Loucy (cell line): ENCODE results near the gene IST1.

Source experiments
- H2AFZ ChIP-seq: fragments of 200-600 bp; sonication (generic); 2 replicates; pipeline ENCODE4 v1.6.0; 2016; ENCODE audit warnings: antibody characterized with exemption, mild to moderate bottlenecking, low read length, moderate library complexity
- H3F3A ChIP-seq: fragments of 200-600 bp; 2 replicates; pipeline ENCODE4 v1.6.0; 2016; ENCODE audit warnings: antibody characterized with exemption, low read depth, mild to moderate bottlenecking
- H3K27me3 ChIP-seq: fragments of 200-600 bp; sonication (generic); 2 replicates; pipeline ENCODE4 v1.6.1; 2014; ENCODE audit warnings: low read length, mild to moderate bottlenecking; ENCODE audit not compliant: insufficient read depth, poor library complexity, severe bottlenecking
- H3K36me3 ChIP-seq: fragments of 200-600 bp; sonication (generic); 2 replicates; pipeline ENCODE4 v1.6.1; 2016; ENCODE audit warnings: low read length; ENCODE audit not compliant: insufficient read depth
- H3K4me1 ChIP-seq: fragments of 200-600 bp; sonication (generic); 2 replicates; pipeline ENCODE4 v1.5.1; 2014; ENCODE audit warnings: low read length, mild to moderate bottlenecking; ENCODE audit not compliant: insufficient read depth, poor library complexity, severe bottlenecking
- H3K4me2 ChIP-seq: fragments of 200-600 bp; sonication (generic); 2 replicates; pipeline ENCODE4 v1.6.0; 2014; ENCODE audit warnings: antibody characterized with exemption, low read length, low read depth, mild to moderate bottlenecking; ENCODE audit not compliant: poor library complexity, severe bottlenecking
- H3K4me3 ChIP-seq: fragments of 200-600 bp; sonication (generic); 2 replicates; pipeline ENCODE4 v1.5.1; 2014; ENCODE audit warnings: low read length, mild to moderate bottlenecking, mixed read lengths; ENCODE audit not compliant: poor library complexity, severe bottlenecking
- H3K79me2 ChIP-seq: fragments of 200-600 bp; sonication (generic); 2 replicates; pipeline ENCODE4 v1.6.1; 2014; ENCODE audit warnings: low read length; ENCODE audit not compliant: insufficient read depth
- H3K9ac ChIP-seq: fragments of 200-600 bp; sonication (generic); 2 replicates; pipeline ENCODE4 v1.6.0; 2014; ENCODE audit warnings: mild to moderate bottlenecking, low read depth, low read length, moderate library complexity; ENCODE audit not compliant: poor library complexity, severe bottlenecking
- H3K9me2 ChIP-seq: fragments of 200-600 bp; sonication (generic); replicated peaks from 2 replicates; pipeline ENCODE4 v1.6.1; 2016; ENCODE audit warnings: low read depth, low read length, mixed read lengths
- H3K9me3 ChIP-seq: fragments of 200-600 bp; sonication (generic); 2 replicates; pipeline ENCODE4 v1.6.1; 2014; ENCODE audit warnings: mild to moderate bottlenecking, antibody characterized with exemption, low read length, low read depth; ENCODE audit not compliant: insufficient read depth
- H4K20me1 ChIP-seq: fragments of 200-600 bp; sonication (generic); 2 replicates; pipeline ENCODE4 v1.6.0; 2014; ENCODE audit warnings: antibody characterized with exemption, low read length, mild to moderate bottlenecking; ENCODE audit not compliant: insufficient read depth, poor library complexity, severe bottlenecking
- EZH2phosphoT487 ChIP-seq: fragments of 200-600 bp; IDR thresholded peaks from 2 replicates; pipeline ENCODE4 v1.6.1; 2018; ENCODE audit warnings: antibody characterized with exemption, mild to moderate bottlenecking, moderate library complexity, borderline replicate concordance
- TF ChIP-seq, protein P1 (sequence below): fragments of 200-600 bp; sonication (generic); conservative IDR thresholded peaks from 2 replicates; pipeline ENCODE4 v1.5.1; 2014; ENCODE audit warnings: mild to moderate bottlenecking, antibody characterized with exemption, low read length

Gene IST1

DNA sequence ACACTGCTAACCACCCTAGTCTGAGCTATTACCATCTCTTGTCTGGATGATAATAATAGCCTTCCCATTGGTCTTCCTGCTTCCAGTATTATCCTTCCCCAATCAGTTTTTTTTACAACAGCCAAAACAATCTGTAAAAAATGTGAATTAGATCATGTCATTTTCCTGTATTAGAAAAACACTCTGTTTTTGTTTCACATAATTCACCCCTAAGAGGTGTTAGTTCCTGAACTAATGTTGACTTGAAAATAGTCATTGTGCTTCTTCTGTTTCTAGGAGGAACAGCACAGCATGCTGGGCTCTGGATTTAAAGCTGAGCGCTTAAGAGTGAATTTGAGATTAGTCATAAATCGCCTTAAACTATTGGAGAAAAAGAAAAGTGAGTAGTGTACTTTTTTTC is 20.0 kb downstream of the IST1 start:
- Histone ChIP-seq H3F3A (no peaks in the 10 kb centered on the region), H3K9me3 (no peaks in the 10 kb centered on the region; the same call in 1 of the 2 replicates), H2AFZ (no peak overlapping the region), H4K20me1 (peaks cover 96% of the 10 kb centered on the region), H3K79me2 (peaks cover 93% of the 10 kb centered on the region), H3K9me2 (no peaks in the 10 kb centered on the region), H3K4me1 (no peaks in the 10 kb centered on the region), H3K27me3 (no peaks in the 10 kb centered on the region), H3K4me3 (no peak overlapping the region), H3K4me2 (no peak overlapping the region), H3K9ac (no peak overlapping the region), H3K36me3 (peaks cover 63% of the 10 kb centered on the region)
- TF ChIP-seq EZH2phosphoT487 = no peak
- TF ChIP-seq, protein P1, sequence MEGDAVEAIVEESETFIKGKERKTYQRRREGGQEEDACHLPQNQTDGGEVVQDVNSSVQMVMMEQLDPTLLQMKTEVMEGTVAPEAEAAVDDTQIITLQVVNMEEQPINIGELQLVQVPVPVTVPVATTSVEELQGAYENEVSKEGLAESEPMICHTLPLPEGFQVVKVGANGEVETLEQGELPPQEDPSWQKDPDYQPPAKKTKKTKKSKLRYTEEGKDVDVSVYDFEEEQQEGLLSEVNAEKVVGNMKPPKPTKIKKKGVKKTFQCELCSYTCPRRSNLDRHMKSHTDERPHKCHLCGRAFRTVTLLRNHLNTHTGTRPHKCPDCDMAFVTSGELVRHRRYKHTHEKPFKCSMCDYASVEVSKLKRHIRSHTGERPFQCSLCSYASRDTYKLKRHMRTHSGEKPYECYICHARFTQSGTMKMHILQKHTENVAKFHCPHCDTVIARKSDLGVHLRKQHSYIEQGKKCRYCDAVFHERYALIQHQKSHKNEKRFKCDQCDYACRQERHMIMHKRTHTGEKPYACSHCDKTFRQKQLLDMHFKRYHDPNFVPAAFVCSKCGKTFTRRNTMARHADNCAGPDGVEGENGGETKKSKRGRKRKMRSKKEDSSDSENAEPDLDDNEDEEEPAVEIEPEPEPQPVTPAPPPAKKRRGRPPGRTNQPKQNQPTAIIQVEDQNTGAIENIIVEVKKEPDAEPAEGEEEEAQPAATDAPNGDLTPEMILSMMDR = no peak

DNA sequence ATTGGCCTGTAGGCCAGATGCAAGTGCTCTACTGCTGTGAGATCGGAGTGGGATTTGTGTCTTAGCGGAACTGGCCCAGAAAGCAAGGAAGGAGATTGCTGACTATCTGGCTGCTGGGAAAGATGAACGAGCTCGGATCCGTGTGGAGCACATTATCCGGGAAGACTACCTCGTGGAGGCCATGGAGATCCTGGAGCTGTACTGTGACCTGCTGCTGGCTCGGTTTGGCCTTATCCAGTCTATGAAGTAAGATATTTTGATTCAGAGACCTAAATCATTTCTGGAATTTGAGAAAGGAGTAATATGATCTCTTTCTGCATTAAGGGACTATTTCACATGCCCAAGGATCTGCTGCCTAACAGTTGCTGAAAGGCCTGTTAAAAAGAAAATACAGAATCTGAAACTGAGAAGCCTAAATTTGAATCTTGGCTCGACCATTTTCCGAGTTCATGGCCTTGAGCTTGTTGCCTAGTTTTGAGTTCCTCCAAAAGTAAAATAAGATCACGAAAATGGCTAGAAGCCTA is 21.1 kb downstream of the IST1 start:
- Histone ChIP-seq H3K9me3 (no peaks in the 10 kb centered on the region; the same call in 1 of the 2 replicates), H3K4me2 (no peak overlapping the region), H3K9ac (no peak overlapping the region), H3F3A (no peaks in the 10 kb centered on the region), H3K79me2 (peaks cover 82% of the 10 kb centered on the region), H3K27me3 (no peaks in the 10 kb centered on the region), H3K4me1 (no peaks in the 10 kb centered on the region), H2AFZ (no peak overlapping the region), H3K36me3 (peaks cover 74% of the 10 kb centered on the region), H3K4me3 (no peak overlapping the region), H3K9me2 (no peaks in the 10 kb centered on the region), H4K20me1 (peaks cover 94% of the 10 kb centered on the region)
- TF ChIP-seq, protein P1 = no peak
- TF ChIP-seq EZH2phosphoT487 = no peak

DNA sequence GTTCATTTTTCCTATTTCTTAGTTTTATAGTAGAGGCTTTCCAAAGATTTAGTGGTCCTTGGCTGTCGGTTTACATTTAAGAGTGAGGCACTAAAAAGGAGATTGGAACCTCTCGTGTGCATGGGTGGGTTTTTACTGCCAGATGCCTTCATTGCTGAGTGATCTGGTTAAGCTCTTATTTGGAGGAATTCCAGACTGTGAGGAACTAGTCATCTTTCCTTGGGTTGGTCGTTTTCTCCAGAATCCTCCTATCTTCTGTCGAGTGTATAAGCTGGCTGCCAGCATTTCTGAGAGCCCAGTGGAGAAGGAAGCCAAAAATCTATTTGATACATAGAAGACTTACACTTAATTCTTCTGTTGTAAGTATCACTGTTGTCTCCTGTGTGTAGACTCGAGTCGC is 22.6 kb downstream of the IST1 start:
- Histone ChIP-seq H3K4me3 (no peak overlapping the region), H3K79me2 (peaks cover 67% of the 10 kb centered on the region), H3K9ac (no peak overlapping the region), H3K9me2 (no peaks in the 10 kb centered on the region), H2AFZ (no peak overlapping the region), H3K4me1 (no peaks in the 10 kb centered on the region), H3F3A (no peaks in the 10 kb centered on the region), H4K20me1 (peaks cover 79% of the 10 kb centered on the region), H3K36me3 (peaks cover 85% of the 10 kb centered on the region), H3K4me2 (no peak overlapping the region), H3K27me3 (no peaks in the 10 kb centered on the region), H3K9me3 (no peaks in the 10 kb centered on the region; the same call in 1 of the 2 replicates)
- no peak for TF ChIP-seq EZH2phosphoT487
- TF ChIP-seq, protein P1 = no peak
